Measurements from ENCODE around the gene CFAP73.

DNA sequence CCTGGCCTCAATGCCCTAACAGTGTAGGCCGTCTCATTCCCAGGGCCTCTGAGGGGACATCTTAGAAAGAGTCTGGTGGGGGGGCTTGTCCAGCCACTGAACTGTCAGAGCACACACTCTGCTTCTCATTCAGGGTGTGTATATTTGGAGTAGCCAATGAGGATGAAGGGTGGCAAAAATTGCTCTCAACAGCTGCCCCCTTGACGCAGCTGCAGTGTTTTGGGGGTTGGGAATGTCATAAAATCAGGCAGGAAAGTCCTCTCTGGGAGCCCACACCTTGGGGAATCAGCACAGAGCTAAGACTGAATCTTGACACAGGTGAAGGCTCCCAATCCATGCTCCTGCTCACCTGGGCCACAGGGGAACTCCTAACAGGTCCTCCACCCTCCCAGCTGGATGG, 15.5 kb upstream of the CFAP73 start:
- TF ChIP-seq, protein P1, sequence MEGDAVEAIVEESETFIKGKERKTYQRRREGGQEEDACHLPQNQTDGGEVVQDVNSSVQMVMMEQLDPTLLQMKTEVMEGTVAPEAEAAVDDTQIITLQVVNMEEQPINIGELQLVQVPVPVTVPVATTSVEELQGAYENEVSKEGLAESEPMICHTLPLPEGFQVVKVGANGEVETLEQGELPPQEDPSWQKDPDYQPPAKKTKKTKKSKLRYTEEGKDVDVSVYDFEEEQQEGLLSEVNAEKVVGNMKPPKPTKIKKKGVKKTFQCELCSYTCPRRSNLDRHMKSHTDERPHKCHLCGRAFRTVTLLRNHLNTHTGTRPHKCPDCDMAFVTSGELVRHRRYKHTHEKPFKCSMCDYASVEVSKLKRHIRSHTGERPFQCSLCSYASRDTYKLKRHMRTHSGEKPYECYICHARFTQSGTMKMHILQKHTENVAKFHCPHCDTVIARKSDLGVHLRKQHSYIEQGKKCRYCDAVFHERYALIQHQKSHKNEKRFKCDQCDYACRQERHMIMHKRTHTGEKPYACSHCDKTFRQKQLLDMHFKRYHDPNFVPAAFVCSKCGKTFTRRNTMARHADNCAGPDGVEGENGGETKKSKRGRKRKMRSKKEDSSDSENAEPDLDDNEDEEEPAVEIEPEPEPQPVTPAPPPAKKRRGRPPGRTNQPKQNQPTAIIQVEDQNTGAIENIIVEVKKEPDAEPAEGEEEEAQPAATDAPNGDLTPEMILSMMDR (IDR thresholded peaks at IDR 0.05) = no peak
- TF ChIP-seq, protein P2, sequence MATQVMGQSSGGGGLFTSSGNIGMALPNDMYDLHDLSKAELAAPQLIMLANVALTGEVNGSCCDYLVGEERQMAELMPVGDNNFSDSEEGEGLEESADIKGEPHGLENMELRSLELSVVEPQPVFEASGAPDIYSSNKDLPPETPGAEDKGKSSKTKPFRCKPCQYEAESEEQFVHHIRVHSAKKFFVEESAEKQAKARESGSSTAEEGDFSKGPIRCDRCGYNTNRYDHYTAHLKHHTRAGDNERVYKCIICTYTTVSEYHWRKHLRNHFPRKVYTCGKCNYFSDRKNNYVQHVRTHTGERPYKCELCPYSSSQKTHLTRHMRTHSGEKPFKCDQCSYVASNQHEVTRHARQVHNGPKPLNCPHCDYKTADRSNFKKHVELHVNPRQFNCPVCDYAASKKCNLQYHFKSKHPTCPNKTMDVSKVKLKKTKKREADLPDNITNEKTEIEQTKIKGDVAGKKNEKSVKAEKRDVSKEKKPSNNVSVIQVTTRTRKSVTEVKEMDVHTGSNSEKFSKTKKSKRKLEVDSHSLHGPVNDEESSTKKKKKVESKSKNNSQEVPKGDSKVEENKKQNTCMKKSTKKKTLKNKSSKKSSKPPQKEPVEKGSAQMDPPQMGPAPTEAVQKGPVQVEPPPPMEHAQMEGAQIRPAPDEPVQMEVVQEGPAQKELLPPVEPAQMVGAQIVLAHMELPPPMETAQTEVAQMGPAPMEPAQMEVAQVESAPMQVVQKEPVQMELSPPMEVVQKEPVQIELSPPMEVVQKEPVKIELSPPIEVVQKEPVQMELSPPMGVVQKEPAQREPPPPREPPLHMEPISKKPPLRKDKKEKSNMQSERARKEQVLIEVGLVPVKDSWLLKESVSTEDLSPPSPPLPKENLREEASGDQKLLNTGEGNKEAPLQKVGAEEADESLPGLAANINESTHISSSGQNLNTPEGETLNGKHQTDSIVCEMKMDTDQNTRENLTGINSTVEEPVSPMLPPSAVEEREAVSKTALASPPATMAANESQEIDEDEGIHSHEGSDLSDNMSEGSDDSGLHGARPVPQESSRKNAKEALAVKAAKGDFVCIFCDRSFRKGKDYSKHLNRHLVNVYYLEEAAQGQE (IDR thresholded peaks at IDR 0.05; ENCODE audit: insufficient read depth in 1 of 2, low read depth in 2 of 2, low read length in 1 of 2) = no peak
